HG02623 (cell line): ENCODE results near the gene ABHD16B.

Experiments
- ATAC-seq: cut with Tn5 transposase; IDR thresholded peaks from one replicate; pipeline ENCODE4 v1.9.1; 2021; ENCODE audit warnings: moderate library complexity; ENCODE audit not compliant: unreplicated experiment

ABHD16B gene

DNA sequence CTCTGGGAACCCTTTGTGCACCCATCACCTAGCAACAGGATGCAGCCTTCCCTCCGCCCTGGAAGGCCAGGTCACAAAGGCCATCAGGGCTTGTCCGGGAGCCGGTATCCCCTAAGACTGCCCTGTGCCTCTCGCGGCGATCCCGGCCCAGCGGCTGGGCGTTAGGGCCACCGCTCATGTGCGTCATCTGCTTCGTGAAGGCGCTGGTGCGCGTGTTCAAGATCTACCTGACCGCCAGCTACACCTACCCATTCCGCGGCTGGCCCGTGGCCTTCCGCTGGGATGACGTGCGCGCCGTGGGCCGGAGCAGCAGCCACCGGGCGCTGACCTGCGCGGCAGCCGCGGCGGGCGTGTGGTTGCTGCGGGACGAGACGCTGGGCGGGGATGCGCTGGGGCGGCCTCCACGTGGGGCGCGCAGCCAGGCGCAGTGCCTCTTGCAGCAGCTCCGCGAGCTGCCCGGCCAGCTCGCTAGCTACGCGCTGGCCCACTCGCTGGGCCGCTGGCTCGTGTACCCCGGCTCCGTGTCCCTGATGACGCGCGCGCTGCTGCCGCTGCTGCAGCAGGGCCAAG lies at the start of gene ABHD16B:
Gene ABHD16B, plus strand, starts transcription at position 134 of the 570 bp plus-strand sequence. Its CDS starts 43 bp downstream, at position 177.
- no peak for ATAC-seq

DNA sequence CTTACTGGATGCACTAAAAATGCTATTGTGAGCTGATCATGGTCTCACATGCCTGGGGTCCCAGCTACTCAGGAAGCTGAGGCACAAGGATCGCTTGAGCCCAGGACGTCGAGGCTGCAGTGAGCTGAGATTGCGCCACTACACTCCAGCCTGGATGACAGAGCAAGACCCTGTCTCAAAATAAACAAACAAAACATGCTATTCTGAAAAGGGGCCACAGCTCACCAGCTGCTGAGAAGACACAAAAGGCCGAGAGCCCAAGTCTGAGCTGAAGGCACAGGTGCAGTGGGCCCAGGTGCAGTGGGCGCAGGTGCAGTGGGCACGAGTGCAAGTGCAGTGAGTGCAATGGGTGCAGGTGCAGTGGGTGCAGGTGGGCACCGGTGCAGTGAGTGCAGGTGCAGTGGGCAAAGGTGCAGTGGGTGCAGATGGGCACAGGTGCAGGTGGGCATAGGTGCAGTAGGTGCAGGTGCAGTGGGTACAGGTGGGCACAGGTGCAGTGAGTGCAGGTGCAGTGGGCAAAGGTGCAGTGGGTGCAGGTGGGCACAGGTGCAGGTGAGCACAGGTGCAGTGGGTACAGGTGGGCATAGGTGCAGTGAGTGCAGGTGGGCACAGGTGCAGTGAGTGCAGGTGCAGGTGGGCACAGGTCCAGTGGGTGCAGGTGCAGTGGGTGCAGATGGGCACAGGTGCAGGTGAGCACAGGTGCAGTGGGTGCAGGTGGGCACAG lies 46.2 kb upstream of the ABHD16B start:
- ATAC-seq: no peak

DNA sequence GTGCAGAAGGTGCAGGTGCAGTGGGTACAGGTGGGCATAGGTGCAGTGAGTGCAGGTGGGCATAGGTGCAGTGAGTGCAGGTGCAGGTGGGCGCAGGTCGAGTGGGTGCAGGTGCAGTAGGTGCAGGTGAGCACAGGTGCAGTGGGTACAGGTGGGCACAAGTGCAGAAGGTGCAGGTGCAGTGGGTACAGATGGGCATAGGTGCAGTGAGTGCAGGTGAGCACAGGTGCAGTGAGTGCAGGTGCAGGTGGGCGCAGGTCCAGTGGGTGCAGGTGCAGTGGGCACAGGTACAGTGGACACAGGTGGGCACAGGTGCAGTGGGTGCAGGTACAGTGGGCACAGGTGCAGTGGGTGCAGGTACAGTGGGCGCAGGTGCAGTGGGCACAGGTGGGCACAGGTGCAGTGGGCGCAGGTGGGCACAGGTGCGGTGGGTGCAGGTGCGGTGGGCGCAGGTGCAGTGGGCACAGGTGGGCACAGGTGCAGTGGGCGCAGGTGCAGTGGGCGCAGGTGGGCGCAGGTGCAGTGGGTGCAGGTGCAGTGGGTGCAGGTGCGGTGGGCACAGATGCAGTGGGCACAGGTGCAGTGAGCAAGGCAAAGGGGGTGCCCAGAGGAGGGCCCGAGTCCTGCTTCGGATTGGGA lies 45.6 kb upstream of the ABHD16B start:
- no peak for ATAC-seq

DNA sequence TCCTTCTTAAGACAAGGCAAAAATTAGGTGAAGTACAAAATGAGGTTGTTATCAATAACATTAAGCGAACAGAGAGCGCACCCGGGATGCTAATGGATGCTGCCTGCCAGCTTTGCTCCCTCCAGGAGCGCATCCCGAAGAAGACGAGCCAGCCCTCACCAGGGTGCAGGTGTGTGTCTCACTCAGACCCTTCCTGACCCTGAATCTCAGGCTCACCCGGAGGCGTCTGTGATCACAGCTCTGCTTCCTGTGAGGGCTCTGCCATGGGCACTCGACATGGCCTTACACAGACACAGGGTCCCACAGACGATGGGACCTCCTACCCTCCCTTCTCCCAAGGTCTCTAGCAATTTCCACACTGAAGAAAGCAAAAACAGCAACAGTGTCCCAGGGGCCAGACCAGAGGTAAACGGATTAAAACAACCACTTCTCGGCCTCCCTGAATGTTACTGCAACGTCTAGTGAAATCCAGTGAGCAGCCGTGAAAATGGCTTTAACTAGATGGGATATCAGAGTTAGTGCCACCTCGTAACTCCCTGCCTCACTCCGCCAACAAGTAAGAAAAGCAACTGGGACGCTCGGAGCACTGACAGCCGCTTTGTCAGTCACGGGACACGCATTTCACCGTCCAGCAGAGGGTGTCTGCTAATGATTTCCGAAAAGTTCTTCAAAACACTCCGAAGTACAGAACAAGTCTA lies 41.9 kb upstream of the ABHD16B start:
- no peak for ATAC-seq

DNA sequence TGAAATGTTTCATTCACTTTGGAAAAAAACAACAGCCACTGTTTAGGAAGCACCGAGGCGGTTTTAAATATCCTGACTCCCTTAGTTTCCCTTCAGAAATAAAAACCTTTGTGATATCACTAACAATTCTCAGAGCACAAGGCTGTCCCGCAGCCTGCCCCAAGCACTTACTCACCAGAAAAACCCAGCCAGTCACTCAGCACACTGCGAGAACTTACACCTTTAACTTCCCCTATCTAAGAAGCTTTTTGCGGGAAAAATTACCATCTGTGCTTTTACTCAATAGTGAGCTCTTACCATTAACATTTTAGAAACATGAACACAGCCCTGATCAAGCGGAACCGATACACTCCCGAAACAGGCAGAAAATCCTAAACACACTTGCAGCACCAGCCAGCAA lies 39.5 kb upstream of the ABHD16B start:
- no peak for ATAC-seq

DNA sequence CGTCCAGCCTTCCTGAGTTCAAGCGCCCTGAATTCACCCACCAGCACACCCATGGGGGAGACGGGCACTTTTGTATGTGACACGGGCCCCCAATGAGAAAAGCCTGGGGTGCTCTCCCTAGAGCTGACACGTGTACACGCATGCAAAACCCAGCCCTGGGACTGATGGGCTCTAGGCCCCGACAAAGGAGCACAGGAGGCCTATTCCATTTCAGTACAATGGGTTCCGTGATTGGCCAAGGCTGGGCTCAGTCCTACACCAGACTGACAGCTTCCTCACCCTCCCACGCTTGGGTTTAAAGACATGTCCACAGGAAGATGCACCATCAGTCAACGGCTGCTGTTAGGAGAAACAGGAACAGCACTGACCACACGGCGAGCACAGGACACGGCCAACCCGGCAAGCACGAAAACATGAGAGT lies 39.0 kb upstream of the ABHD16B start:
- no peak for ATAC-seq

DNA sequence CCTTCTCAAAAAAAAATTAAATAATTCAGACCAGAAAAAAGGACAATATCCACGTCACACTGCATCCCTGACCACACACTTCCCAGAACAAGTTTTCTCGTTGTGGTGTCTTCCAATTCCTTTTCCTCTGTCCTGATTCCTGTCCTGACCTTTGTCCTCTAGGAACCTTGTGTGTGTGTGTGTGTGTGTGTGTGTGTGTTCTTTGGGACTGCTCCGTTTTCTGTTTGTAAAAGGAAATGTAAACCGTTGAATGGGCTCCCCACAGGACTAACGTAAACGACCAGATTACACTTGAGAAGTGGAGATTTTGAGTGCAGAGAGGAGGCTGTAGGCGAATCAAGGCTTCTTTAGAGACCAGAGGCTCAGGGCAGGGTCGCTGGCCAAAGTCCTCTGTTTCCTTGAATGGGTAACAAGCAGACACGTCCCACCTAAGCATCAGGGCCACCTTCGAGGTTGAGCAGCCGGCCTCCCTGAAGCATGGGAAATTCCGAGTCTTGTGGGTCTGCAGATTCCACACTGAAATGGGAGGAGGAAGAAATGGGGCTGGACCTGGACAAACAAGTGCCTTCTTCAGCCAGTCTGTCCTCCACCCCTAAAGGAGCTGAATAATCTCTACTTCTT lies 37.5 kb upstream of the ABHD16B start:
- no peak for ATAC-seq

DNA sequence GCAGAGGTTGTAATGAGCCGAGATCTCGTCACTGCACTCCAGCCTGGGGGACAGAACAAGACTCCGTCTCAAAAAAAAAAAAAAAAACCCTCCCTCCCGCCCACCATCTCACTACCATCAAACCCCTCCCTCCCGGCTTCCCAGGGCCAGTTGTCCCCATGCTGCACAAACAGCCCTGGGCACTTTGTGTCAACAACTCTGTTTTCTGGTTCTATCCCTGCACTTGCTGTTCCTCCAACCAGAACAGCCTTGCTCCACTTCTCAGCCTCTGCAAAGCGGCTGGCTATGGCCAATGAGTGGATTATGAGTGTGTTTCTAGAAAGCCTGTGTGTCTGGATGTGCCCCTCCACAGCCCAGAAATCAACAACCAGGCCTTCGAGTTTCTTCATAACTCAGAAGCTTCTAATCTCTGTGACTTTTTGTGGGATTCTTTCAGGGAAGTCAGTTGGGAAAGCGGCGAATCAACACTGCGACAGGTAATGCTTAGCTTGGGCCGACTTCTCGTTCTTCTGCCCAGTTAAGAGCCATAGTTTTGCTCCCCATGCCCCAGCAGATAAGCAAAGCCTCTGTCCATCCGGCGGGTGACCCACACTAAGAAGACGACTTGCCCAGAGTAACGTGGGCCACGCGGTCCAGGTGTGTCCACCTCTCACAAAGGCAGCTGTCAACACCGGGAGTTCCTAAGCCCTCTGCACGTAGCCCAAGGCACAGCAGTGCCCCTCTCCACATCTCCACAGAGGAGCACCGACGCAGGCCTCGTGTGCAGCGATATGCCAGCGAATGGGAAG lies 35.8 kb upstream of the ABHD16B start:
- no peak for ATAC-seq

DNA sequence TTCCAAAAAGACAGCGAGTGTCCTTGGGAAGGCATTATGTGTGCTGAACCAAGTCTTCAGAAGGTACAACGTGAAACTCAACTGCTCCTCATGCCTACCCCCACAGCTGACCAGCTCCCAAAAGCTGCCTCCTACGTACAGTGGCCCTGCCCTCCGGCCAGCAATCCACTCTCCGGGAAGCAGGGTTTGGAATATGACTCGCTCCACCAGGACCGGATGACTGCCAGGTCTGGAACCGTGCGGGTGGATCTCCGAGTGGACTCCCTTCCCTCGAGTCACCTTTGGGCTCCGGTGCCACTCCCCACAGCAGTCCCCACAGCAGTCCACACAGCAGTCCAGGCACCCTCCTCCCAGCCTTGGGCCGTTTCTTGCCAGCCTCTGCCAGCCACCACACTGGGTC lies 34.5 kb upstream of the ABHD16B start:
- no peak for ATAC-seq

DNA sequence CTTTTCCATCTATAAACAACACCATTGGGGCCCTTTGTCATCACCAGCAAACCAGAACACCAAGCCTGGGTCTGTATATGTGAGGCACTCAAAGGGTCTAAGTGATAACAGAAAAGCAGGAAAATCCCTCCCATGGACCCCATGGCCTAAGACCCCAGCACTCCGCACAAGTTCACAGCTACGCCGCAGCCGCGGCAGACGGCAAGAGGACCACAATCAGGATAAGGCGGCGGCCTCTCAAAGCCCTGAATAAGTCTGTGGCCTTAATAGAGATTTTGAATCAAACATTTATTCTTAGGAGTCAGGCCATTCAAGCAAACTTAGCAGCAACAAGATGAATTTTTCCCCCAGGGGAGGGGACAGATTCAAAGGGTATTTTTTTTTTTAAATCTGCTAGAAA lies 33.2 kb upstream of the ABHD16B start:
- no peak for ATAC-seq

DNA sequence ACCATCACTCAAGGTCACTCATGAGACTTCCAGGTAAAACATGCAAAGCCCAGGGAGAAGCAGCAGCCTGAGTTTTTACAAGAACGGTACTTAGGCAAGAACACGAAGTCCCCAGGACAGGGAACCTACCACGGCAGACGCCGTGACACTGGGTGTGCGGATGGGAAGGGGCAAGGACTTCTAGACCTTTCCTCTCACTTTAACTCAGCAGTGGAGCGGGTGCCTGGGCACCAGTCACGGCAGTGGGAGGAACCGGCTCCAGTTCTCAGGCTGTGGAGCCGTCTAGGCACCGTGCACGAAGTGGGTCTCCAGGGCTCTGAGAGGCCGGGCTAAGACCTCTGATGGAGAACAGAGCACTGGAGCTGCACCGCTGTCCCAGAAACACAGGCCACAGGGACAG lies 32.8 kb upstream of the ABHD16B start:
- ATAC-seq: no peak

DNA sequence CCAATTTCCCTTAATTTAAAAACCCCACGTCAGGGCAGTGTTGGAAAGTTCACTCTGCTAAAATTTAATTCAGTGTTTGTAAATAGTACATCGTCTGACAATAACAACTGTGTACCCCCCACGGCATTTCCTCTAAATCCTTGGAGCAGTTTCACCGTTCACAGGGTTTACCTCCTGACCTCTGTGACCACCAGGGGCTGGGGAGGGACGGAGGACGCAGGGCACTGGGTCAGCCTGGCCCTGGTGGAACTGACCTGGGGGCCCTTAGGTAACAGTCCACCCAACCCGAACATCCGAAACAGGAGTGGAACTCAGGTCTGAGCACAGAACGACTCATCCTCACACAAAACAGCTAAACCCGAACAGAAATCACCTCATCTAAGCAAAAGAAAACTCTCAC lies 32.3 kb upstream of the ABHD16B start:
- no peak for ATAC-seq

DNA sequence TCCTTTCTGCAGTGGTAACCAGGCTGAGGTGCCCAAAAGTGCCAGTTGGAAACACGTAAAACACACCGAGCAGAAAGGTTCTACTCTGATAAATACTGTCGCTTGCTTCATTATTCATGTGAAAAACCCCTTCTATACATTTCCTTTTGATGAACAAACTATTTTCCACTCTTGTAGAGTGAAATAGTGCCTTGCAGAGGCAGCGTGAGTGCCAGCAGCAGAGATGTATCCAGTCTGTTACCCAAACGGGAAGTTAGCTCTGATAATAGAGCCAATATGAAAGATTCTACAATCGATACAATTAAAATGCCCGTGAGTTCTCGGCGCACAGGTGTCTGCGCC lies 31.7 kb upstream of the ABHD16B start:
- ATAC-seq: no peak

DNA sequence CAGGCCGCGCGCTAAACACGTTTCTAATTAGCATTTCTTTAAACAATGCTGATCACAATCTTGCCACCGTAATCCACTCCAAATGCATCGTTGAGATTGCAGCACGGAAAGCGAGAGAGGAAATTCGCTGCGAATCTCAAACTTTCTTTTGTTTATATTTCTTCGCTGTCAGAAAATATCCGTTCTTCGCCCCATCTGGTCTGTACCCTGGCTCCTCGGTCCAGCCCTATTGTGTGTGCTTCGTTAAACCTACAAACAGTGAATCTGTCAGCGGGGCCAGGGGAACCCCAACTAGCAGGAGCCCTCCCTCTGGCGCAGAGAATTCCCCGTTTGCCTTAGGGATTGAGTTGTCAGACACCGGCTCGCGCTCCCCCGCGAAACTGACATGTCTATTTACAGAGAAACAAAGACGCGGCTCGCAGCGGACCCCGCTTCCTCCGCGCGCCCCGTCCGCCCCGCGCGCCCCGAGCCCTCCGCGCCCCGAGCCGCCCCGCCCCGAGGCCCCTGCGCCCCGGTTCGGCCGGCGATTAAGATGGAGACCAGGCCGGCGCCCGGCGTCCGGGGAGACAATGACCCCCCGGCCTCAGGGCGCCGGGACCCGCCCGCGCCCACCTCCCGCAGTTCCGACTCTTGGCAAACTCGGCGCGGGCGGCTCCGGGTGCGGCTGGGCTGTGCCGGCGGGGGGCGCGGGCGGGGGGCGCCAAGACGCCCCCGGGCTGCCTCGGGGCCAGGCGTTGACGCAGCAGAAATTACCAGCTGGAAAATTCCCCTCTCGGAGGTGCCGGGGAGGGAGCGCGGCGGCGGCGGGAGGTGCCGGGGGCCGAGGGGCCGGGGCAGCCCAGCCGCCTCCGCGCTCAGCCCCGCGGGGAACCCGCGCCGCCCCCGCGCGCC lies 31.1 kb upstream of the ABHD16B start:
- ATAC-seq: no peak

DNA sequence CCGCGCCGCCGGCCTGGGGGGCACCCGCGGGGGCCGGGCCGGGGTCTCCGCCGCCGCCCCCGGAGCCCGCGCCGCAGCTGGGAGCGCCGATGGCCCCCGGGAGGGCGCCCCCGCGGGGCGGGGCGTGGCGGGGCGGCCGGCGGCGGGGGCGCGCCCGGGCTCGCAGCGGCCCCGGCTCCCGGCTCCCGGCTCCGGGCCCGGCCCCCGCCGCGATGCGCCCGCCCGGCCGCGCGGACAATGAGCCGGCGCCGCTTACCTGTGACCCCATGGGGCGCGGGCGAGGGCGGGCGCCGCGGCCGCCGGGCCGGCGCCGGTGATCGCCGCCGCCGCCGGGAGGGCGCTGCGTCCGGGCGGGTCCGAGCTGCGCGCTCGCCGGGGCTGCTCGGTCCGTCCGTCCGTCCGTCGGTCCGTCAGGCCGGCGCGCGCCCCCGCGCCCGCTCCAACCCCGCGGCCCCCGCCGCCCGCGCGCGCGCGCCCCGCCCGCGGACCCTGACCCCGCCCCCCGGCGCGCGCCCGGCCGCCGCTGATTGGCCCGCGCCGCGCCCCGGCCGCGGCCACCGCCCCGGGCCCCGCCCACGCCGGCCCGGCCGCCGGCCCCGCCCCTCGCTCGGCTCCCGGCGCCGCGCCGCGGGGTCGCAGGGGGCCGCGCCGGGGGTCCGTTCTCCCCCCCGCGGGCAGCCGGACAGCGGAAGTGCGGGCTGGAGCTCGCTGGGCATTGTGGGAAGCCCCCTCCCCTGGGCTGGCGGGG lies 30.3 kb upstream of the ABHD16B start, which contains the start of gene ZBTB46:
Gene ZBTB46, minus strand, starts transcription at position 424 of the 748 bp plus-strand sequence. CDS start 40,507 bp downstream, outside the sequence.
- peak; percentile 61 for ATAC-seq

DNA sequence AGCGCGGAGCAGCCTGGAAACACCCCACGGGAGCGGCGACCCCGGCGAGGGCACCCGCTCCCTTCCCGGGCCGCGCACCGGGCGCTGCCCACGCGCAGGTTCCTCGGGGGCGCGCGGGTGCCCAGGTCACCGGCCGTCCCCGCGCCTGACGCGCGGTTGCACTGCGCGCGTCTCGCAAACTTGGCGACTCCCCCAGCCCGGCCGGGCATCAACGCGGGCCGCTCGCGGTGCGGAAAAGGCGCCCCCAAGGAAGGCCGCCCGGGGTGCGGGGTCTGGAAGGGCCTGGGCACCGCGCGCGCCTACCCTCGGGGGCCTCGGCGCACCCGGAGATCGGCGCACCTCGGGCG lies 29.7 kb upstream of the ABHD16B start:
- ATAC-seq: no peak

DNA sequence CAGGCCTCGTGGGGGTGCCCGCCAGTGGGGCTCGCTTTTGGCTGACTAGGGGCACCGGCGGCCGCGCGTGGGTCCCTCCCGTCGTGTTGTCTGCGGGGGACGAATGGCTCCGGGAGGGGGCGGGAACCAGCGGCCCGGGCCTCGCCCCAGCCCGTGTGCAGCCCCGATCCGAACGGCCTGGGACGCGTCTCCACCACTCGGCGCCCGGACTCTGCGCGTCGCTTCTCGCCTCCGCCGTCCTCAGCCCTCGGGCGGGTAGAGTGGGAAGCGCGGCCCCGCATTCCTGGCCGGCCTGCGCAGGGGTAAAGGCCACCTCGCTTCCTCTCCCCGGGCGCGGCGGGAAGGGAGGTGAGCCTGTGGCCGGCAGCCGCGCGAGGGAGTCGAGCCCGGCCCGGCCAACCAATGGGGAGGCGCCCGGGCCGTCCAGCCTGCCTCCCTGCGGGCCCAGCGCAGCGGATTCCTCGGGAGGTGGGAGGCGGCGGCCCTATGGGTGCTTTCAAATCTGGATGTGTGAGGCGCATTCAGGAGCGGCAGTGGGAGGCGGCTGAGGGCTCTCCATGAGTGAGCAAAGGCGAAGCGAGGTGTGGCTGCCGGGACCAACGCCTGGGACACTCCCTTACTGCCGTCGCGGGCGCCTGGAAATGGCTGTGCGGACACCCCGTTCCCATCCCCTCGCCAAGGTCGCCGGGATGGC lies 29.2 kb upstream of the ABHD16B start:
- ATAC-seq: no peak

DNA sequence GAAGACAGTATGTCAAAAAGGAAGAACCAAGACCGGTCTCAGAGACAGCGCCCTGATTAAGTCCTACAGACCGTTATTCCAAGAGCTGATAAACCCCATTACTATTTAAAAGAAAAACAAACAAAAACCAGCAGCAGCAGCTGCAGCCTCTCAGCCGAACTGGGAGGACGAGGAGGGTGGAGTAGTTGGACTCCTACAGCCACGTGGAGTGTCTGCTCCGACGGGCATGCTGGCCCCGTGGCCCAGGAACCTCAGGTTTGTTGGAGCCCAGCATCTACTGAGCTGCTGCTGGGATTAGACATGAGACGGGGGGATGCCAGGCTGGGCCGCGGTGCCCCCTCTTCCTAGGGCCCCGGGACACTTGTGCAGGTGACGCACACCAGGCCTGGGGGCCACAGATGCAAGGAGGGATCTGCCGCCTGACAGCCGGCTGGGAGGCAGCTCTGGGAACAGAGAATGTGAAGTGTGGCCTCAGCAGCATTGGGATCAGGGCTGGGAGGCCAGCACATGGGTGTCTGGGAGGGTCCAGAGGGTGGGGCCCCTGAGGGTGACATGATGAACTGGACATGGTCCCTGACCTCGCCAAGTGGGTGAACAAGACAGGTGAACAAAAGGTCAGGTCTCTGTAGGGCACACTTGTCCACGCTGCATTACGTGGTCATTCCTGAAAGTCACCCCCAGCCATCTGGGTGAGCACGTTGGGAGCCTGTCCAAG lies 27.4 kb upstream of the ABHD16B start:
- ATAC-seq: no peak
